HEK293 (cell line): ENCODE results near the gene PRX.

Source experiments
- CTCF ChIA-PET: fragments of 350-600 bp; formaldehyde crosslinking; extraction: SDS; loops from one replicate; lab custom pipeline; 2021; ENCODE audit warnings: antibody characterized with exemption; lab: Yijun Ruan, JAX
- POLR2A ChIA-PET: fragments of 300-600 bp; formaldehyde crosslinking; extraction: SDS; loops from one replicate; lab custom pipeline; 2020; ENCODE audit warnings: antibody characterized with exemption, inconsistent platforms; lab: Yijun Ruan, JAX
- H3K27ac ChIP-seq: fragments of 200-500 bp; sonication (Bioruptor generic); 2 replicates; pipeline ENCODE4 v1.5.1; 2014; ENCODE audit warnings: low read depth, low read length, control low read depth, inconsistent platforms; ENCODE audit errors: extremely low read depth
- H3K36me3 ChIP-seq, 2 experiments: fragments of 200-500 bp in 1 of 2; sonication (Bioruptor generic) in 1 of 2; 1 replicate in 1 of 2; 2 replicates in 1 of 2; pipeline ENCODE4 v1.5.1; 2014 to 2017; ENCODE audit warnings: inconsistent platforms in 2 of 2, low read length in 2 of 2; ENCODE audit not compliant: control insufficient read depth in 2 of 2, insufficient read depth in 1 of 2
- H3K4me1 ChIP-seq: fragments of 200-500 bp; sonication (Bioruptor generic); 2 replicates; pipeline ENCODE4 v1.5.1; 2014; ENCODE audit warnings: mild to moderate bottlenecking, low read length, inconsistent platforms; ENCODE audit not compliant: control insufficient read depth, insufficient read depth
- H3K4me3 ChIP-seq: 2 replicates; pipeline ENCODE4 v1.5.1; 2011; ENCODE audit warnings: low read depth, mild to moderate bottlenecking, control low read depth, low read length, moderate library complexity
- H3K9me3 ChIP-seq: fragments of 200-500 bp; sonication (Bioruptor generic); 2 replicates; pipeline ENCODE4 v1.5.1; 2014; ENCODE audit warnings: low read depth, low read length, inconsistent platforms; ENCODE audit not compliant: control insufficient read depth, insufficient read depth
- BCL11B ChIP-seq: fragments of 450-650 bp; formaldehyde crosslinking; IDR thresholded peaks from 2 replicates; pipeline ENCODE4 v1.5.1; 2016; ENCODE audit warnings: low read depth, missing biosample characterization, missing genetic modification characterization
- GFI1B ChIP-seq: fragments of 450-650 bp; formaldehyde crosslinking; IDR thresholded peaks from 2 replicates; pipeline ENCODE4 v1.5.1; 2016; ENCODE audit warnings: missing biosample characterization, missing genetic modification characterization
- KLF1 ChIP-seq: fragments of 450-650 bp; formaldehyde crosslinking; IDR thresholded peaks from 2 replicates; pipeline ENCODE4 v1.5.1; 2016; ENCODE audit warnings: missing biosample characterization, missing genetic modification characterization
- KLF8 ChIP-seq: fragments of 450-650 bp; formaldehyde crosslinking; IDR thresholded peaks from 2 replicates; pipeline ENCODE4 v1.5.1; 2016; ENCODE audit warnings: missing biosample characterization, missing genetic modification characterization
- PATZ1 ChIP-seq: fragments of 450-650 bp; formaldehyde crosslinking; IDR thresholded peaks from 2 replicates; pipeline ENCODE4 v1.5.1; 2016; ENCODE audit warnings: missing biosample characterization, missing genetic modification characterization
- ZBTB7A ChIP-seq: fragments of 450-650 bp; formaldehyde crosslinking; IDR thresholded peaks from 2 replicates; pipeline ENCODE4 v1.5.1; 2016; ENCODE audit warnings: low read depth, missing biosample characterization, missing genetic modification characterization
- ZFP3 ChIP-seq: fragments of 450-650 bp; formaldehyde crosslinking; IDR thresholded peaks from 2 replicates; pipeline ENCODE4 v1.5.1; 2016; ENCODE audit warnings: low read depth, missing biosample characterization, missing genetic modification characterization
- ZFP37 ChIP-seq: fragments of 450-650 bp; formaldehyde crosslinking; IDR thresholded peaks from 2 replicates; pipeline ENCODE4 v1.5.1; 2016; ENCODE audit warnings: missing biosample characterization, missing genetic modification characterization
- ZFP41 ChIP-seq: fragments of 450-650 bp; formaldehyde crosslinking; IDR thresholded peaks from 2 replicates; pipeline ENCODE4 v1.5.1; 2016; ENCODE audit warnings: missing biosample characterization, missing genetic modification characterization, borderline replicate concordance
- ZNF121 ChIP-seq: fragments of 450-650 bp; formaldehyde crosslinking; IDR thresholded peaks from 2 replicates; pipeline ENCODE4 v1.5.1; 2016; ENCODE audit warnings: missing biosample characterization, missing genetic modification characterization
- ZNF148 ChIP-seq: fragments of 450-650 bp; formaldehyde crosslinking; IDR thresholded peaks from 2 replicates; pipeline ENCODE4 v1.5.0; 2017; ENCODE audit warnings: missing biosample characterization, missing genetic modification characterization, borderline replicate concordance
- ZNF223 ChIP-seq: fragments of 450-650 bp; formaldehyde crosslinking; IDR thresholded peaks from 2 replicates; pipeline ENCODE4 v1.5.1; 2016; ENCODE audit warnings: missing biosample characterization, missing genetic modification characterization
- ZNF248 ChIP-seq: fragments of 450-650 bp; formaldehyde crosslinking; IDR thresholded peaks from 2 replicates; pipeline ENCODE4 v1.5.1; 2017; ENCODE audit warnings: missing biosample characterization, missing genetic modification characterization
- ZNF280D ChIP-seq: fragments of 450-650 bp; formaldehyde crosslinking; IDR thresholded peaks from 2 replicates; pipeline ENCODE4 v1.5.1; 2016; ENCODE audit warnings: missing biosample characterization, missing genetic modification characterization
- ZNF544 ChIP-seq: fragments of 450-650 bp; formaldehyde crosslinking; IDR thresholded peaks from 2 replicates; pipeline ENCODE4 v1.5.0; 2017; ENCODE audit warnings: missing biosample characterization, missing genetic modification characterization
- ZNF580 ChIP-seq: fragments of 450-650 bp; formaldehyde crosslinking; IDR thresholded peaks from 2 replicates; pipeline ENCODE4 v1.5.1; 2016; ENCODE audit warnings: missing biosample characterization, missing genetic modification characterization
- ZNF660 ChIP-seq: fragments of 450-650 bp; IDR thresholded peaks from 2 replicates; pipeline ENCODE4 v1.5.1; 2018; ENCODE audit warnings: missing biosample characterization, mild to moderate bottlenecking, missing genetic modification characterization

PRX gene

GRCh38 chr19:40416918-40417642 lies 3.9 kb upstream of the PRX start (continued):
- 0 out of 2 replicates have a peak, but pooled peaks have one; percentile 31 for TF ChIP-seq PATZ1
- no peak for TF ChIP-seq ZFP41 (tag by site-specific recombination)
- 0 out of 2 replicates have a peak, but pooled peaks have one; percentile 6 for TF ChIP-seq ZBTB7A (tag by site-specific recombination)
- peak; percentile 32; the same call in 1 of the 2 replicates for TF ChIP-seq BCL11B (tag by site-specific recombination)
- TF ChIP-seq ZNF223 (tag by site-specific recombination) = 0 out of 2 replicates have a peak, but pooled peaks have one; percentile 9
- TF ChIP-seq KLF1 = 0 out of 2 replicates have a peak, but pooled peaks have one; percentile 24
- no peak for TF ChIP-seq ZNF660
- peak; percentile 9; the same call in 1 of the 2 replicates for TF ChIP-seq ZNF148
- no peak for TF ChIP-seq ZNF248 (tag by site-specific recombination)
- TF ChIP-seq ZNF544 (tag by site-specific recombination) = no peak

GRCh38 chr19:40415768-40416167 lies 2.6 kb upstream of the PRX start:
- CTCF ChIA-PET = interaction anchor here (0.6 to 1.8 kb wide), 9 partner anchors 12 to 1231 kb away, joined by 3 to 5 read pairs (median 3); no protein-coding TSS in a partner anchor
- H3K4me1 ChIP-seq = peaks cover 8% of the 10 kb centered on the region; the same call in 1 of the 2 replicates
- H3K36me3 ChIP-seq = no peaks in the 10 kb centered on the region; a peak in 1 of 3 replicates
- H3K27ac ChIP-seq = no peak overlapping the region
- TF ChIP-seq ZNF121 (tag by site-specific recombination) (no peak; the same call in 1 of the 2 replicates), KLF8 (tag by site-specific recombination) (peak; percentile 52), ZNF580 (peak; percentile 81), ZFP37 (tag by site-specific recombination) (0 out of 2 replicates have a peak, but pooled peaks have one; percentile 35), ZBTB7A (tag by site-specific recombination) (peak; percentile 27; the same call in 1 of the 2 replicates), ZFP3 (tag by site-specific recombination) (0 out of 2 replicates have a peak, but pooled peaks have one; percentile 12), ZNF280D (tag by site-specific recombination) (0 out of 2 replicates have a peak, but pooled peaks have one; percentile 62), GFI1B (tag by site-specific recombination) (no peak)
- TF ChIP-seq, all 188 proteins: peak for 6
- POLR2A ChIA-PET = interaction anchor here (0.5 to 5.5 kb wide), 5 partner anchors 10 to 106 kb away, joined by 3 to 38 read pairs (median 3); partner anchors contain the start of genes C19orf47, PLD3 and SERTAD1
- Histone ChIP-seq H3K9me3 (no peaks in the 10 kb centered on the region), H3K4me3 (no peak overlapping the region)
